GM12878 (cell line): ENCODE measurements around the gene ZNF281. TPM values are rescaled to one million over a fixed set of nuclear protein-coding genes. Genes with fewer than 3 reads are reported as not detected.

Source experiments
- ATAC-seq: fragments of 200-7000 bp; cut with Tn5 transposase; 3 replicates; pipeline ENCODE4 v1.9.1; 2020; ENCODE audit warnings: mild to moderate bottlenecking, moderate library complexity
- BruUV-seq: library from RNA; stranded (reverse); fragments of 400-500 nt; replicated peaks from 2 replicates; lab custom pipeline; 2021; lab: Mats Ljungman, UMichigan
- CTCF ChIA-PET: fragments of 300-600 bp; sonication (Branson Sonifier 250); formaldehyde crosslinking; extraction: SDS; loops from one replicate; lab custom pipeline; 2021; ENCODE audit warnings: inconsistent platforms; lab: Yijun Ruan, JAX
- POLR2A ChIA-PET: fragments of 350-600 bp; formaldehyde crosslinking; extraction: SDS; loops from one replicate; lab custom pipeline; 2021; ENCODE audit warnings: inconsistent platforms; lab: Charles Lee
- RAD21 ChIA-PET: fragments of 300-600 bp; sonication (Branson Sonifier 250); formaldehyde crosslinking; loops from one replicate; lab custom pipeline; 2023; ENCODE audit warnings: antibody characterized with exemption; ENCODE audit not compliant: unreplicated experiment; lab: Charles Lee
- SMC1A ChIA-PET: fragments of 300-600 bp; sonication (Branson Sonifier 250); formaldehyde crosslinking; loops from one replicate; lab custom pipeline; 2023; ENCODE audit not compliant: unreplicated experiment, uncharacterized antibody; lab: Charles Lee
- DNase-seq: peaks from one replicate; pipeline ENCODE4 v3.0.0-alpha.2; 2011; ENCODE audit warnings: low read depth, low spot score
- FAIRE-seq: peaks from 3 replicates; lab custom pipeline; 2011; peaks lifted over from hg19 to GRCh38; lab: Jason Lieb, UNC
- H2AFZ ChIP-seq: 2 replicates; pipeline ENCODE4 v1.6.0; 2011; ENCODE audit warnings: low read depth, low read length, control low read depth; ENCODE audit not compliant: control insufficient read depth
- H3K27ac ChIP-seq: 2 replicates; pipeline ENCODE4 v1.5.1; 2011; ENCODE audit warnings: control low read depth; ENCODE audit not compliant: control insufficient read depth, insufficient read depth
- H3K27me3 ChIP-seq, 2 experiments: replicated peaks in 1 of 2; 2 replicates each; pipeline versions ENCODE4 v1.6.0 to v1.6.1; 2011; ENCODE audit warnings: low read length in 1 of 2; ENCODE audit not compliant: control insufficient read depth in 2 of 2, insufficient read depth in 2 of 2
- H3K36me3 ChIP-seq, 2 experiments: 2 replicates each; pipeline ENCODE4 v1.5.1; 2011; ENCODE audit warnings: low read length in 1 of 2; ENCODE audit not compliant: control insufficient read depth in 2 of 2, insufficient read depth in 2 of 2
- H3K4me1 ChIP-seq: 2 replicates; pipeline ENCODE4 v1.6.1; 2011; ENCODE audit warnings: mild to moderate bottlenecking, low read length, moderate library complexity, mixed read lengths; ENCODE audit not compliant: control insufficient read depth, insufficient read depth
- H3K4me2 ChIP-seq: 2 replicates; pipeline ENCODE4 v1.6.0; 2011; ENCODE audit warnings: control low read depth; ENCODE audit not compliant: control insufficient read depth, insufficient read depth
- H3K4me3 ChIP-seq: fragments of 200-600 bp; sonication (generic); 2 replicates; pipeline ENCODE4 v1.5.1; 2016
- H3K79me2 ChIP-seq: 2 replicates; pipeline ENCODE4 v1.6.0; 2011; ENCODE audit warnings: low read length; ENCODE audit not compliant: control insufficient read depth, insufficient read depth
- H3K9ac ChIP-seq: 2 replicates; pipeline ENCODE4 v1.8.0; 2011; ENCODE audit warnings: low read length, control low read depth, mixed read lengths; ENCODE audit not compliant: control insufficient read depth, insufficient read depth
- H3K9me3 ChIP-seq: replicated peaks from 3 replicates; pipeline ENCODE4 v1.5.1; 2011; ENCODE audit warnings: mild to moderate bottlenecking, low read length; ENCODE audit not compliant: control insufficient read depth, insufficient read depth
- H4K20me1 ChIP-seq: 2 replicates; pipeline ENCODE4 v1.6.0; 2011; ENCODE audit not compliant: control insufficient read depth, insufficient read depth
- CHD1 ChIP-seq: IDR thresholded peaks from 2 replicates; pipeline ENCODE4 v1.6.1; 2012; ENCODE audit warnings: low read depth, low read length, improper control_type of control experiment
- EZH2 ChIP-seq: IDR thresholded peaks from 2 replicates; pipeline ENCODE4 v1.6.1; 2012; ENCODE audit warnings: low read depth, mild to moderate bottlenecking, control low read depth, inconsistent platforms, low read length, borderline replicate concordance; ENCODE audit not compliant: control insufficient read depth
- FOXM1 ChIP-seq: IDR thresholded peaks from 2 replicates; pipeline ENCODE4 v1.6.1; 2012; ENCODE audit warnings: low read depth, mild to moderate bottlenecking, inconsistent platforms, low read length, moderate library complexity
- HCFC1 ChIP-seq: fragments of 150-350 bp; IDR thresholded peaks from 2 replicates; pipeline ENCODE4 v1.6.1; 2014; ENCODE audit warnings: low read length
- HDAC6 ChIP-seq: fragments of 200-600 bp; sonication (generic); IDR thresholded peaks from one replicate; pipeline ENCODE4 v1.8.0; 2017; ENCODE audit warnings: antibody characterized with exemption; ENCODE audit not compliant: unreplicated experiment
- KDM1A ChIP-seq: fragments of 200-600 bp; sonication (generic); IDR thresholded peaks from 2 replicates; pipeline ENCODE4 v1.6.1; 2016; ENCODE audit warnings: borderline replicate concordance
- NFYB ChIP-seq: IDR thresholded peaks from 2 replicates; pipeline ENCODE4 v1.6.1; 2011; ENCODE audit warnings: low read depth, mild to moderate bottlenecking, low read length, improper control_type of control experiment, moderate library complexity; ENCODE audit not compliant: insufficient read depth
- NR2F1 ChIP-seq: fragments of 450-650 bp; conservative IDR thresholded peaks from 2 replicates; pipeline ENCODE4 v1.6.1; 2017; ENCODE audit warnings: mild to moderate bottlenecking
- PKNOX1 ChIP-seq: fragments of 450-650 bp; IDR thresholded peaks from 2 replicates; pipeline ENCODE4 v1.6.1; 2016; ENCODE audit warnings: mild to moderate bottlenecking
- SIN3A ChIP-seq: IDR thresholded peaks from 2 replicates; pipeline ENCODE4 v1.6.1; 2012; ENCODE audit warnings: low read depth, low read length, improper control_type of control experiment
- STAT1 ChIP-seq: fragments of 450-650 bp; conservative IDR thresholded peaks from 2 replicates; pipeline ENCODE4 v1.6.1; 2014; ENCODE audit warnings: antibody characterized with exemption, mild to moderate bottlenecking
- TARDBP ChIP-seq: IDR thresholded peaks from 2 replicates; pipeline ENCODE4 v1.6.1; 2016; ENCODE audit warnings: borderline replicate concordance
- ZNF207 ChIP-seq: fragments of 450-650 bp; IDR thresholded peaks from 2 replicates; pipeline ENCODE4 v1.6.1; 2014; ENCODE audit warnings: antibody characterized with exemption, mild to moderate bottlenecking, borderline replicate concordance
- WGBS: methylation state at CpG from one replicate; pipeline ENCODE4 v1.1.6; 2016; ENCODE audit warnings: low lambda C conversion rate; ENCODE audit not compliant: insufficient replicate concordance, insufficient coverage; ENCODE audit errors: missing lambda C conversion rate; 5-methylcytosine and 5-hydroxymethylcytosine counted together
- in situ Hi-C: fragments of 300-500 bp; cut with MboI; formaldehyde crosslinking; loops from 9 replicates; pipeline ENCODE4 v1.14.3; 2018; ENCODE audit warnings: mixed read lengths
- intact Hi-C: fragments of 100-400 bp; cut with micrococcal nuclease; formaldehyde crosslinking; loops from one replicate; pipeline ENCODE4 v1.14.2; 2022; ENCODE audit not compliant: unreplicated experiment
- polyA plus RNA-seq, 11 experiments: library from polyadenylated mRNA; depleted of rRNA in 4 of 11; unstranded in 6 of 11; stranded (reverse) in 5 of 11; fragments of >200 nt; fragmentation: Nextera tagmentation in 4 of 11; fragmentation: Illumina TruSeq in 1 of 11; extraction: Ambion mirVana in 4 of 11; extraction: Trizol in 1 of 11; gene quantifications; 1 replicate in 1 of 11; 2 replicates in 10 of 11; pipeline versions ENCODE4 v1.2.1 to v1.2.3, GENCODE V29; 2011 to 2016; ENCODE audit warnings: inconsistent platforms in 2 of 11, missing spikeins in 2 of 11, low read depth in 1 of 11
- total RNA-seq, 4 experiments: library from RNA; depleted of rRNA in 3 of 4; stranded (reverse); fragments of >200 nt in 3 of 4; fragmentation: Illumina TruSeq in 1 of 4; extraction: Trizol in 1 of 4; gene quantifications; 2 replicates each; pipeline versions ENCODE4 v1.2.1 to v1.2.3, GENCODE V29; 2013 to 2021
- TF ChIP-seq, protein P1 (sequence below): IDR thresholded peaks from 2 replicates; pipeline ENCODE4 v1.6.1; 2011; ENCODE audit warnings: low read depth, mild to moderate bottlenecking, low read length, moderate library complexity, borderline replicate concordance; ENCODE audit errors: extremely low read depth
- TF ChIP-seq, protein P2 (sequence below): fragments of 450-650 bp; conservative IDR thresholded peaks from 2 replicates; pipeline ENCODE4 v1.6.1; 2017; ENCODE audit warnings: mild to moderate bottlenecking, moderate library complexity
- TF ChIP-seq, protein P3 (sequence below): fragments of 450-650 bp; IDR thresholded peaks from 2 replicates; pipeline ENCODE4 v1.6.1; 2016; ENCODE audit warnings: mild to moderate bottlenecking

ZNF281 gene
- total and polyA plus RNA-seq, 10 of the 15 experiments (the other 5 are each of a cell fraction or from before 2014, with no cell fraction given): 8.3 to 21.8 (median 15.4) TPM

- TF ChIP-seq TARDBP (no peak), HCFC1 (no peak), SIN3A (no peak), HDAC6 (no peak), STAT1 (no peak), NR2F1 (no peak), CHD1 (no peak), PKNOX1 (no peak), KDM1A (no peak), EZH2 (no peak), FOXM1 (no peak), ZNF207 (no peak), NFYB (no peak)
- TF ChIP-seq, protein P1, sequence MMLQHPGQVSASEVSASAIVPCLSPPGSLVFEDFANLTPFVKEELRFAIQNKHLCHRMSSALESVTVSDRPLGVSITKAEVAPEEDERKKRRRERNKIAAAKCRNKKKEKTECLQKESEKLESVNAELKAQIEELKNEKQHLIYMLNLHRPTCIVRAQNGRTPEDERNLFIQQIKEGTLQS: no peak
- TF ChIP-seq, protein P2, sequence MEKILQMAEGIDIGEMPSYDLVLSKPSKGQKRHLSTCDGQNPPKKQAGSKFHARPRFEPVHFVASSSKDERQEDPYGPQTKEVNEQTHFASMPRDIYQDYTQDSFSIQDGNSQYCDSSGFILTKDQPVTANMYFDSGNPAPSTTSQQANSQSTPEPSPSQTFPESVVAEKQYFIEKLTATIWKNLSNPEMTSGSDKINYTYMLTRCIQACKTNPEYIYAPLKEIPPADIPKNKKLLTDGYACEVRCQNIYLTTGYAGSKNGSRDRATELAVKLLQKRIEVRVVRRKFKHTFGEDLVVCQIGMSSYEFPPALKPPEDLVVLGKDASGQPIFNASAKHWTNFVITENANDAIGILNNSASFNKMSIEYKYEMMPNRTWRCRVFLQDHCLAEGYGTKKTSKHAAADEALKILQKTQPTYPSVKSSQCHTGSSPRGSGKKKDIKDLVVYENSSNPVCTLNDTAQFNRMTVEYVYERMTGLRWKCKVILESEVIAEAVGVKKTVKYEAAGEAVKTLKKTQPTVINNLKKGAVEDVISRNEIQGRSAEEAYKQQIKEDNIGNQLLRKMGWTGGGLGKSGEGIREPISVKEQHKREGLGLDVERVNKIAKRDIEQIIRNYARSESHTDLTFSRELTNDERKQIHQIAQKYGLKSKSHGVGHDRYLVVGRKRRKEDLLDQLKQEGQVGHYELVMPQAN: no peak
- TF ChIP-seq, protein P3, sequence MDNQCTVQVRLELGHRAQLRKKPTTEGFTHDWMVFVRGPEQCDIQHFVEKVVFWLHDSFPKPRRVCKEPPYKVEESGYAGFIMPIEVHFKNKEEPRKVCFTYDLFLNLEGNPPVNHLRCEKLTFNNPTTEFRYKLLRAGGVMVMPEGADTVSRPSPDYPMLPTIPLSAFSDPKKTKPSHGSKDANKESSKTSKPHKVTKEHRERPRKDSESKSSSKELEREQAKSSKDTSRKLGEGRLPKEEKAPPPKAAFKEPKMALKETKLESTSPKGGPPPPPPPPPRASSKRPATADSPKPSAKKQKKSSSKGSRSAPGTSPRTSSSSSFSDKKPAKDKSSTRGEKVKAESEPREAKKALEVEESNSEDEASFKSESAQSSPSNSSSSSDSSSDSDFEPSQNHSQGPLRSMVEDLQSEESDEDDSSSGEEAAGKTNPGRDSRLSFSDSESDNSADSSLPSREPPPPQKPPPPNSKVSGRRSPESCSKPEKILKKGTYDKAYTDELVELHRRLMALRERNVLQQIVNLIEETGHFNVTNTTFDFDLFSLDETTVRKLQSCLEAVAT: no peak
- Histone ChIP-seq H3K79me2 (no peaks in the 10 kb centered on the region), H3K36me3 (no peaks in the 10 kb centered on the region), H3K27ac (no peak overlapping the region), H3K27me3 (no peaks in the 10 kb centered on the region), H3K4me3 (no peak overlapping the region), H2AFZ (no peak overlapping the region), H3K9ac (no peak overlapping the region), H3K4me1 (peaks cover 3% of the 10 kb centered on the region; the same call in 1 of the 2 replicates), H3K9me3 (peaks cover 4% of the 10 kb centered on the region; the same call in 2 of the 3 replicates), H4K20me1 (no peaks in the 10 kb centered on the region), H3K4me2 (no peak overlapping the region)
- SMC1A ChIA-PET: interaction anchor here (0.8 to 1.8 kb wide), 4 partner anchors 12 to 47 kb away, joined by 3 to 4 read pairs (median 4); no protein-coding TSS in a partner anchor
- POLR2A ChIA-PET: interaction anchor here (1.5 kb wide), 1 partner anchor 28 kb away, joined by 4 read pairs; no protein-coding TSS in a partner anchor
- intact Hi-C loops (no loop called here), in situ Hi-C loops (no loop called here)
- RAD21 ChIA-PET: interaction anchor here (0.5 kb wide), 1 partner anchor 17 kb away, joined by 3 read pairs; no protein-coding TSS in a partner anchor
- no peak for DNase-seq
- no TSS peak for BruUV-seq
- ATAC-seq: no peak
- 98% methylated on average over 2 of the region's 2 CpGs for WGBS
- FAIRE-seq: no peak
- CTCF ChIA-PET: interaction anchor here (1.0 to 1.7 kb wide), 3 partner anchors 12 to 41 kb away, joined by 3 to 5 read pairs (median 3); no protein-coding TSS in a partner anchor
These were observed 32.2 kb upstream of the ZNF281 start for GRCh38 chr1:200442023-200442422.
